Activated CD4-positive, alpha-beta T cell treated with anti-CD3 and anti-CD28 coated beads for 36 hours (primary cell): ENCODE results near the gene MLH1. TPM values are rescaled to one million over a fixed set of nuclear protein-coding genes. Genes with fewer than 3 reads are reported as not detected.

Source experiments
- ATAC-seq: fragments of 200-7000 bp; cut with Tn5 transposase; one replicate; pipeline ENCODE4 v1.10.0; 2021; ENCODE audit warnings: mild to moderate bottlenecking, moderate library complexity
- CTCF ChIA-PET: fragments of 350-600 bp; sonication (Branson Sonifier 250); formaldehyde crosslinking; loops from one replicate; lab custom pipeline; 2021; ENCODE audit warnings: antibody characterized with exemption; lab: Charles Lee
- POLR2A ChIA-PET: fragments of 350-600 bp; sonication (Branson Sonifier 250); formaldehyde crosslinking; loops from one replicate; lab custom pipeline; 2021; ENCODE audit warnings: antibody characterized with exemption, inconsistent platforms; lab: Charles Lee
- DNase-seq: peaks from one replicate; pipeline ENCODE4 v3.0.0-alpha.2; 2020
- H3K27ac Mint-ChIP-seq: one replicate; pipeline ENCODE4 v1.8.0; 2021; ENCODE audit warnings: mixed read lengths
- H3K27me3 Mint-ChIP-seq: one replicate; pipeline ENCODE4 v1.8.0; 2021; ENCODE audit warnings: mixed read lengths
- H3K36me3 Mint-ChIP-seq: one replicate; pipeline ENCODE4 v1.8.0; 2021; ENCODE audit warnings: low read depth, mixed read lengths
- H3K4me1 Mint-ChIP-seq: one replicate; pipeline ENCODE4 v1.8.0; 2021; ENCODE audit warnings: mixed read lengths
- H3K4me3 Mint-ChIP-seq: one replicate; pipeline ENCODE4 v1.8.0; 2021; ENCODE audit warnings: mild to moderate bottlenecking, moderate library complexity, mixed read lengths
- H3K9me3 Mint-ChIP-seq: one replicate; pipeline ENCODE4 v1.8.0; 2021; ENCODE audit warnings: low read depth, mixed read lengths
- intact Hi-C, 2 experiments: fragments of 100-400 bp; cut with DNase I in 1 of 2; cut with micrococcal nuclease in 1 of 2; formaldehyde crosslinking; loops; one replicate each; pipeline versions ENCODE4 v1.14.2 to v1.15.1; 2022 to 2024; cut with DNase I, micrococcal nuclease
- total RNA-seq, 2 experiments: library from RNA; stranded (reverse); gene quantifications; one replicate each; pipeline ENCODE4 v1.2.3, GENCODE V29; 2021

The MLH1 gene
- total RNA-seq, 2 experiments from 2014 or later = 89.0 to 135 TPM

DNA sequence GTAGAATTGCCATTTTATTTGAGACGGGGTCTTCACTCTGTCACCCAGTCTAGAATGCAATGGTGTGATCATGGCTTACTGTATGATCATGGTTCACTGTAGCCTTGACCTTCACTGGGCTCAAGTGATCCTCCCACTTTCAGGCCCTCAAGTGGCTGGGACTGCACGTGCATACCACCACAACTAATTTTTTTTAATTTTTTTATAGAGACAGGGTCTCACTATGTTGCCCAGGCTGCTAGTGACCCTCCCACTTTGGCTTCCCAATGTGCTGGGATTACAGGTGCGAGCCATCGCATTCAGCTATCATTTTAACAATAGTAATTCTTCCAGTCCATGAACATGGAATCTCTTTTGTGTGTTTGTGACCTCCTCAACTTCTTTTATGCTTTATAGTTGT lies 12.3 kb upstream of the MLH1 start:
- Mint-ChIP-seq H3K4me3 (no peak overlapping the region), H3K9me3 (peaks cover 13% of the 10 kb centered on the region), H3K27ac (no peak overlapping the region), H3K27me3 (no peaks in the 10 kb centered on the region), H3K36me3 (peaks cover 46% of the 10 kb centered on the region), H3K4me1 (no peaks in the 10 kb centered on the region)
- ChIA-PET CTCF (interaction anchor here (1.2 kb wide), 1 partner anchor 11 kb away, joined by 3 read pairs; no protein-coding TSS in a partner anchor), POLR2A (no interaction called here)
- ATAC-seq (no peak), DNase-seq (no peak)
- intact Hi-C loops = no loop called here

DNA sequence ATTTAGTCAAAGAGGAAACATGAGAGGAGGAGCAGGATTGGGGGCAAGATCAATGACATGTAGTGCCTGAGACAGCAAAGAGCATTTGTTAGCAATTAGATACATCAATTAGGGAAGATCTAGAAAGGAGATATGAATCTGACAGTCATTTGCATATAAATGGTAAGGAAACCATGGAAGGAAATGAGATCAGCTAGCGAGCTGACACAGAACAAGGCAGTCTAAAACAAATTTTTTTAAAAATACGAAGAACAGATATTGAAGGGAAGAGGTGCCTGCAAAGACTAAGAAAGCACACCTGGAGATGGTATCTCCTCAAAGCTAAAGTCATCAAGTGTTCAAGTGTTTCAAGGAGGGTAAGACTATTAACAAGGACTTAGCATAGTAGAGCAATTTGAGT lies 5.0 kb upstream of the MLH1 start:
- Mint-ChIP-seq H3K4me3 (peak overlapping the region; percentile 13), H3K9me3 (no peaks in the 10 kb centered on the region), H3K36me3 (peaks cover 60% of the 10 kb centered on the region), H3K27ac (peak overlapping the region; percentile 52), H3K4me1 (peaks cover 41% of the 10 kb centered on the region), H3K27me3 (no peaks in the 10 kb centered on the region)
- CTCF ChIA-PET = interaction anchor here (0.6 to 1.5 kb wide), 4 partner anchors 30 to 137 kb away, joined by 3 to 7 read pairs (median 3); no protein-coding TSS in a partner anchor
- intact Hi-C loops = no loop called here
- DNase-seq = no peak
- POLR2A ChIA-PET = no interaction called here
- no peak for ATAC-seq

DNA sequence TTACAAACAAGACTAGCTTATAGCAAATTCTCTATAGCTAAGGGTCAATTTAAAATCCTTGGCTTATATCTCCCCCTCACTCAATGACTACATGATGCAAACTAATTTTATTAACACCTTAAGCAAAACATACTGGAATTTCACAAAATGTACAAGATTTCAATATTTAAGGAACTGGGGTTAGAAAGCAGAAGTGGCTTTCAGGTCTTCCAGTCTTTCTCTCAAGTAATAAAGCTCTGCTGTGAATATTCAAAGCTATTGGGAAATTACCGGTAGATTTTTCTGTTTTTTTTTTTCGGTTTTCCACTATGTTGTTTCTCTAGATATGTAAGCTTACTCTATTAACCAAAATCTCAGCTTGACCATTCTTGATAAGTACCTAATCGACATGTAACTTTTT lies 4.3 kb upstream of the MLH1 start:
- ChIA-PET POLR2A (interaction anchor here (0.6 to 0.7 kb wide), 2 partner anchors 71 to 1465 kb away, joined by 3 read pairs; partner anchors contain the start of gene ACVR2B), CTCF (interaction anchor here (0.6 to 1.5 kb wide), 8 partner anchors 16 to 195 kb away, joined by 3 to 7 read pairs (median 3); no protein-coding TSS in a partner anchor)
- DNase-seq (no peak), ATAC-seq (no peak)
- intact Hi-C loops = no loop called here
- H3K27me3 Mint-ChIP-seq = no peaks in the 10 kb centered on the region
- peaks cover 41% of the 10 kb centered on the region for H3K4me1 Mint-ChIP-seq
- no peaks in the 10 kb centered on the region for H3K9me3 Mint-ChIP-seq
- H3K4me3 Mint-ChIP-seq = no peak overlapping the region
- peaks cover 53% of the 10 kb centered on the region for H3K36me3 Mint-ChIP-seq
- H3K27ac Mint-ChIP-seq = no peak overlapping the region

DNA sequence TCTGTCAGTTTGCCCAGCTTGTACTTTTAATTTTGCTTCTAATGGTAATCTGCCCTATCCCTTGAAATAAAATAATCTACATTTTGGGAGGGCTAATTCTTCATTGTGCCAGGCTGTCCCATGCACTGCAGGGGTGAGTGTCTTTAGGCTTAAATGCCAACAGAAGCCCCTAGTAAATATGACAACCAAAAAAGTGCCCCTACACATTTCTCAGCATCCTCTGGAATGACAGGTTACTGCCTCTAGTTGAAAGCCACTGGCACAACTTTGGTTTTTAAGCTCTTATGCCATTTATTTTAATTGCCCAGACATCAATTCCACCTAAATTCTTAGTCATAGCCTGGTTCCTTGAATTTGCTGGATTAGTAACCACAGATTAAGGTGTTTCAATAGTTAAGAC lies 3.8 kb upstream of the MLH1 start:
- DNase-seq (no peak), ATAC-seq (no peak)
- peaks cover 50% of the 10 kb centered on the region for H3K36me3 Mint-ChIP-seq
- peaks cover 41% of the 10 kb centered on the region for H3K4me1 Mint-ChIP-seq
- ChIA-PET POLR2A (interaction anchor here (0.6 kb wide), 1 partner anchor 72 kb away, joined by 3 read pairs; no protein-coding TSS in a partner anchor), CTCF (interaction anchor here (0.8 to 1.5 kb wide), 6 partner anchors 16 to 194 kb away, joined by 3 to 7 read pairs (median 3); no protein-coding TSS in a partner anchor)
- no peaks in the 10 kb centered on the region for H3K27me3 Mint-ChIP-seq
- H3K27ac Mint-ChIP-seq = no peak overlapping the region
- H3K9me3 Mint-ChIP-seq = no peaks in the 10 kb centered on the region
- intact Hi-C loops = no loop called here
- H3K4me3 Mint-ChIP-seq = no peak overlapping the region

DNA sequence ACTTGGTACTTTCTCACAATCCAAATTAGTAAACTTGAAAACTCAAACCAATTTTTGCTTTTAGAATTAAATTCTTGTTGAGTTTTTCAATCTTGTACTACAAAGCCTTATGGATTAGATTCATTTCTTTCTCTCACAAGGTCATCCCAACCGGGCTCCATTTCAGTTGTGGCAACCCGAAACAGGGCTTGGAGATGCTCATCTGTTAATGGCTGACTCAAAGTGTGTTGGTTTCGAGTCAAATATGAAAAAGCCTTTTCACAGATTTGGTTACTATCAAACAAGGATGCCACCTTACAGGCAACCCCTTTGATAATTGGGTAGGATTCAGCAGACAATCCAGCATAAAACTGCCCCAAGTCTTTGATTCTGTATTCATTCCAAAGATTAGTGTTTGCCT lies 2.2 kb upstream of the MLH1 start:
- H3K4me1 Mint-ChIP-seq = peaks cover 41% of the 10 kb centered on the region
- no peaks in the 10 kb centered on the region for H3K9me3 Mint-ChIP-seq
- ChIA-PET POLR2A (interaction anchor here (1.3 kb wide), 1 partner anchor 21 kb away, joined by 4 read pairs; no protein-coding TSS in a partner anchor), CTCF (interaction anchor here (1.3 to 3.0 kb wide), 3 partner anchors 21 to 90 kb away, joined by 3 to 16 read pairs (median 4); no protein-coding TSS in a partner anchor)
- intact Hi-C loops = loop anchor here (5.0 to 10.0 kb wide), 2 partner anchors 84 to 224 kb away; no protein-coding TSS in a partner anchor
- DNase-seq (peak; percentile 61), ATAC-seq (no peak)
- H3K27me3 Mint-ChIP-seq = no peaks in the 10 kb centered on the region
- no peak overlapping the region for H3K4me3 Mint-ChIP-seq
- peaks cover 41% of the 10 kb centered on the region for H3K36me3 Mint-ChIP-seq
- H3K27ac Mint-ChIP-seq = no peak overlapping the region

DNA sequence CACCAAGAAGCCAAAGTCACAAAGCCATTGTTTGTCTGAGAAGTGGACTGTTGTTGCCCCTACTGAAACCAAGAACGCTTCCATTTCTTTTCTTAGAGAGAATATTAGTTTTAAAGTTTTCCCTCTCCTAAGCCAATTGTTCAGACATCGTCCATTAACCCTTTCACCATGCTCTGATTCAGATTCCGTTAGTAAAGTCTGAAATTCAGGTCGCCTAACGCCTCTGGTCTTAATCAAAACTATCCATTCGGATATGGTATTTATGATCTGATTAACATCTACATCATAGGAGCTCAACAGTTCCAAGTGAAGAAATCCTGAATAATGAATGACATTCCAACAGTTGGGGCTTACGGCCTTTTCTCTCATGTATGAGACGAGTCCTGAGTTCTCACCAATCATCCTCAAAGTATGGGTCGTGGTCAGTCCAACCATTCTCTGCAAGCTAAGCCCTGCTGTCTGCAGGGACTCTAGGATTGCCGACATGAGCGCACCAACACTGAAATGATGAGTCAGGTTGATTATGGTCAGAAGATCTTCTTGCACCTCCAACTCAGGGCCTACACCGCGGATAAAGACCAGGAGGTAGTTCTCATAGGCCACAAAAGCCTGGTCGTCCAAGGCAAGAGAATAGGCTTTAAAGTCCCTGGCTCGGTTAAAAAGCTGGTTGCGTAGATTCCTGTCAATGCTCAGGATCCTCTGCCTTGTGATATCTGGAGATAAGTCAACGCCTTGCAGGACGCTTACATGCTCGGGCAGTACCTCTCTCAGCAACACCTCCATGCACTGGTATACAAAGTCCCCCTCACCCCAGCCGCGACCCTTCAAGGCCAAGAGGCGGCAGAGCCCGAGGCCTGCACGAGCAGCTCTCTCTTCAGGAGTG lies 1.2 kb upstream of the MLH1 start:
- H3K36me3 Mint-ChIP-seq = peaks cover 40% of the 10 kb centered on the region
- H3K9me3 Mint-ChIP-seq = no peaks in the 10 kb centered on the region
- H3K4me3 Mint-ChIP-seq = no peak overlapping the region
- CTCF ChIA-PET = interaction anchor here (1.3 to 3.0 kb wide), 4 partner anchors 22 to 1529 kb away, joined by 3 to 16 read pairs (median 4); no protein-coding TSS in a partner anchor
- ATAC-seq (no peak), DNase-seq (peak; percentile 50)
- intact Hi-C loops = loop anchor here (2.0 to 10.0 kb wide), 3 partner anchors 47 to 223 kb away; partner anchors contain the start of gene TRANK1 (in 1 of the 2)
- no peak overlapping the region for H3K27ac Mint-ChIP-seq
- peaks cover 47% of the 10 kb centered on the region for H3K4me1 Mint-ChIP-seq
- H3K27me3 Mint-ChIP-seq = no peaks in the 10 kb centered on the region
- POLR2A ChIA-PET = interaction anchor here (1.0 to 1.5 kb wide), 5 partner anchors 16 to 80 kb away, joined by 3 to 9 read pairs (median 4); partner anchors contain the start of gene TRANK1

DNA sequence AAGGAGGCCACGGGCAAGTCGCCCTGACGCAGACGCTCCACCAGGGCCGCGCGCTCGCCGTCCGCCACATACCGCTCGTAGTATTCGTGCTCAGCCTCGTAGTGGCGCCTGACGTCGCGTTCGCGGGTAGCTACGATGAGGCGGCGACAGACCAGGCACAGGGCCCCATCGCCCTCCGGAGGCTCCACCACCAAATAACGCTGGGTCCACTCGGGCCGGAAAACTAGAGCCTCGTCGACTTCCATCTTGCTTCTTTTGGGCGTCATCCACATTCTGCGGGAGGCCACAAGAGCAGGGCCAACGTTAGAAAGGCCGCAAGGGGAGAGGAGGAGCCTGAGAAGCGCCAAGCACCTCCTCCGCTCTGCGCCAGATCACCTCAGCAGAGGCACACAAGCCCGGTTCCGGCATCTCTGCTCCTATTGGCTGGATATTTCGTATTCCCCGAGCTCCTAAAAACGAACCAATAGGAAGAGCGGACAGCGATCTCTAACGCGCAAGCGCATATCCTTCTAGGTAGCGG lies 452 bp upstream of the MLH1 start, which contains the start of gene EPM2AIP1:
Gene EPM2AIP1, minus strand, starts transcription at position 326 of the 520 bp plus-strand sequence. Its CDS starts 54 bp downstream, at position 272.
- Mint-ChIP-seq H3K4me3 (no peak within 1 kb of the TSS), H3K27ac (no peak within 1 kb of the TSS), H3K27me3 (no peaks in the 10 kb centered on the region), H3K4me1 (peaks cover 47% of the 10 kb centered on the region), H3K36me3 (peaks cover 40% of the 10 kb centered on the region), H3K9me3 (no peaks in the 10 kb centered on the region)
- ChIA-PET POLR2A (interaction anchor here (0.6 to 1.5 kb wide), 6 partner anchors 16 to 432 kb away, joined by 3 to 9 read pairs (median 4); partner anchors contain the start of gene TRANK1), CTCF (interaction anchor here (1.0 to 3.0 kb wide), 5 partner anchors 23 to 1529 kb away, joined by 3 to 16 read pairs (median 3); no protein-coding TSS in a partner anchor)
- no peak for DNase-seq
- intact Hi-C loops = loop anchor here (1.0 to 10.0 kb wide), 7 partner anchors 48 to 222 kb away; partner anchors contain the start of genes LRRFIP2 (in 1 of the 2) and TRANK1 (in 1 of the 2)
- peak; percentile 89 for ATAC-seq

DNA sequence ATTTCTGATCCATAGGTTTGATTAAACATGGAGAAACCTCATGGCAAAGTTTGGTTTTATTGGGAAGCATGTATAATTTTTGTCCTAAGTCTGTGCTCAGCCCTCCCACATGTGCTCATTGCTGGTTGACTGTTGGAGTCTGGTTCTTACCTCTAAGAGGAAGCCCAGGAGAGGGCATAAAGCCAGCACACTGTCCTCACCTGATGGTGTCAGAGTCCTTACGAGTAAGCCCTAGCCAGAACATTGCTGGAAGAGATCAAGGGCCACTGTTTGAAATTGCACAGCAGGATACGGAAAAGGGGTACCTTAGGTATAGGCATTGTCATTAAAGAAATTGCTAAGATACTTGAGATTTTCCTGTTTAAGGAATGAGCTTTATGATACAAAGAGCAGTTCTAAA lies 21.3 kb downstream of the MLH1 start:
- Mint-ChIP-seq H3K27ac (no peak overlapping the region), H3K9me3 (no peaks in the 10 kb centered on the region), H3K27me3 (no peaks in the 10 kb centered on the region), H3K4me1 (no peaks in the 10 kb centered on the region), H3K36me3 (peaks cover 51% of the 10 kb centered on the region), H3K4me3 (no peak overlapping the region)
- ATAC-seq (no peak), DNase-seq (no peak)
- intact Hi-C loops = no loop called here
- POLR2A ChIA-PET = no interaction called here
- CTCF ChIA-PET = no interaction called here

DNA sequence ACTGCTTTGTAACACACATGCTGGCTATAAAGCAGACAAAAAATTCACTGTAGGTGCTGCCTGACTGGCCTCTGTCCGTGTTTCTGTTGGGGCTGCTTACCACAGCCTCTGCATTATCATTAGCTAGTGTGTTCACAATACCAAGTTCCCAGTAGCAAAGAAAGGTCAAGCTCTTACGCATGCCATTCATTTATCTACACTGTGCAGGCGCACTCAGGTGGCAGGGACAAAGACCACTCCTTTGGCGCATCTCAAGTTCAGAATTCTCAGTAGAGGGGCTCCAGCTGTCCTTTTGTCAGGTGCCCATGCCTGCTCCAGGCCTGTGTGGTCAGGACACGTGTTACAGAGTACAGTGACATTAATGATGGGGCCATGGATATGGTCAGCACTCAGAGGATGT lies 22.3 kb downstream of the MLH1 start:
- CTCF ChIA-PET = interaction anchor here (1.0 kb wide), 1 partner anchor 9 kb away, joined by 3 read pairs; no protein-coding TSS in a partner anchor
- no peak overlapping the region for H3K27ac Mint-ChIP-seq

DNA sequence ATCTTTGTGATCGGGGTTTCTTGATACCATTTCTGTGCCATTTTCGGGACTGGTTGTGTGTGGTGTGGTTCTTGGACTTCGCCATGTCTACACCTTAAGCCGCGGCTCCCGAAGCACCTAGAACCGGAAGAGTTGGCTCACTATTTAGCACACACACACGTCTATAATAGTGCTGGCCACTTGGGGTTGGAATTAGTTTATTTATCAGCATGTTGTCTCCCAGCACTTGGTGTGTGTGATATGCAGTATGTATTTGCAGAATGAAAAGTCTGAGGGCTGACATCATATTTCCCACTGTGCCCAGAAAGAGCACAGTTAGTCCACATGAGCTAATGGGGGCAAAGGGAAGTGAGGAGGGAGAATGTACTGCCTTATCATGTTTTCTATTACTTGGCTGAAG lies 23.6 kb downstream of the MLH1 start:
- ATAC-seq (no peak), DNase-seq (no peak)
- ChIA-PET POLR2A (no interaction called here), CTCF (no interaction called here)
- Mint-ChIP-seq H3K9me3 (no peaks in the 10 kb centered on the region), H3K27ac (no peak overlapping the region), H3K36me3 (peaks cover 61% of the 10 kb centered on the region), H3K4me1 (no peaks in the 10 kb centered on the region), H3K4me3 (no peak overlapping the region), H3K27me3 (no peaks in the 10 kb centered on the region)
- intact Hi-C loops = no loop called here

More for the DNA sequence above, 22.3 kb downstream of the MLH1 start:
- Mint-ChIP-seq H3K36me3 (peaks cover 59% of the 10 kb centered on the region), H3K4me3 (no peak overlapping the region), H3K27me3 (no peaks in the 10 kb centered on the region), H3K9me3 (no peaks in the 10 kb centered on the region), H3K4me1 (no peaks in the 10 kb centered on the region)
- ATAC-seq = no peak
- POLR2A ChIA-PET = no interaction called here
- intact Hi-C loops = no loop called here
- DNase-seq = no peak

DNA sequence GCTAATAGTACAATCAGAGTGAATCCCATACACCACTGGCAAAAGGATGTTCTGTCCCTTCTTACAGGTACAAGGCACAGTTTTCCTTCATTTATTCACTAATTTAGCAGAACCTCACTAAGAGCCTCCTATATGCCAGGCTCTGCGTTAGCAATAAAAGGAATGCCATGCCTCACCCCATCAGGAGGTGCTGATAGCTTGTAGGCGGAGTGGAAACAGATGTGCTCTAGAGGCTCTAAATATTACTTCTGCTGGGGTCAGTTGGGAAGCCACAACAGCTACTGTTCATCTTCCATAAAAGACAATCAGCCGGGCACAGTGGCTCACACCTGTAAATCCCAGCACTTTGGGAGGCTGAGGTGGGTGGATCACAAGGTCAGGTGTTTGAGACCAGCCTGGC lies 24.4 kb downstream of the MLH1 start:
- no peaks in the 10 kb centered on the region for H3K27me3 Mint-ChIP-seq
- no peak for ATAC-seq
- H3K4me3 Mint-ChIP-seq = no peak overlapping the region
- H3K4me1 Mint-ChIP-seq = no peaks in the 10 kb centered on the region
- no peak for DNase-seq
- peaks cover 62% of the 10 kb centered on the region for H3K36me3 Mint-ChIP-seq
- no peak overlapping the region for H3K27ac Mint-ChIP-seq
- no peaks in the 10 kb centered on the region for H3K9me3 Mint-ChIP-seq
- ChIA-PET CTCF (no interaction called here), POLR2A (no interaction called here)
- intact Hi-C loops = no loop called here
